ENCODE results near the gene TNFRSF1B.

The TNFRSF1B gene

GRCh38 chr1:12158357-12159092, 8.3 kb upstream of the TNFRSF1B start:
- DNase-seq = no peak

DNA sequence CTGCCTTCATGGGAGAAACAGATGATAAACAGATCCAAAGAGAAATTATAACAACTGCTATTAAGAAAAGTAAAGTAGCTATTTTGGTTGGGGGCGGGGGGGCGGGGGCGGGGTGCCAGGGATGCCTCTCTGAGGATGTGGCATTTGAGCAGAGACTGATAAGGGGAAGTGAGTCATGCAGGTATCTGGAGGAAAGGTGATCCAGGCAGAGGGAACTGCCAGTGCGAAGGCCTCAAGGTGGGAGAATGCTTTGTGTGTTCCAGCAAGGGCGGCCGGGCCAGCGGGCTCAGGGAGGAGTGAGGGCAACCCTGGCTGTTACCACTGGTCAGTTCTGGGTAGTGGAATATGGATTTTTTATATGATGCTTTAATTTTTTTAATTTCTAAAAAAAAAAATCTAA, 7.0 kb upstream of the TNFRSF1B start:
- no peak for DNase-seq

DNA sequence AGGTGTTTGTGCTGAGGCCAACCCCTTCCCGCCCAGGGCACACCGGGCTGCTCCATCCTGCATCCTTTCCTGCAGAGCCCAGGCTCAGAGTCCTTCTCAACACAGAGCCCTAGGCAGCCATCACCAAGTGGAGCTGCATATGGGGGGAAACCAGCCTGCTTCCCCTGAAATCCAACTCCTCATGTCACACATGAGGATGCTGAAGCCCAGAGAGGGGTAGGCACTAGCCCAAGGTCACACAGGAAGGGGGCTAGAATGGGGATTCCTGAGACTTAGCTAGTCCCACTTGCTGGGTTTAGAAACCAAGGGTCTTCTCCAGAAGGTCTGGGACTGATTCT, 5.5 kb upstream of the TNFRSF1B start:
- DNase-seq = no peak

- DNase-seq = peak; percentile 97
These were observed 4.9 kb upstream of the TNFRSF1B start for GRCh38 chr1:12161662-12162458.

- no peak for DNase-seq
These were observed 4.2 kb upstream of the TNFRSF1B start for GRCh38 chr1:12162459-12163137.

- DNase-seq = peak; percentile 50
These were observed 3.6 kb upstream of the TNFRSF1B start for GRCh38 chr1:12163210-12163609.

- DNase-seq = no peak
These were observed 2.6 kb upstream of the TNFRSF1B start for GRCh38 chr1:12164210-12164609.

- no peak for DNase-seq
These were observed 1.4 kb upstream of the TNFRSF1B start for GRCh38 chr1:12165342-12165741.

- peak; percentile 86 for DNase-seq
These were observed 970 bp downstream of the TNFRSF1B start for GRCh38 chr1:12167493-12168429.

DNA sequence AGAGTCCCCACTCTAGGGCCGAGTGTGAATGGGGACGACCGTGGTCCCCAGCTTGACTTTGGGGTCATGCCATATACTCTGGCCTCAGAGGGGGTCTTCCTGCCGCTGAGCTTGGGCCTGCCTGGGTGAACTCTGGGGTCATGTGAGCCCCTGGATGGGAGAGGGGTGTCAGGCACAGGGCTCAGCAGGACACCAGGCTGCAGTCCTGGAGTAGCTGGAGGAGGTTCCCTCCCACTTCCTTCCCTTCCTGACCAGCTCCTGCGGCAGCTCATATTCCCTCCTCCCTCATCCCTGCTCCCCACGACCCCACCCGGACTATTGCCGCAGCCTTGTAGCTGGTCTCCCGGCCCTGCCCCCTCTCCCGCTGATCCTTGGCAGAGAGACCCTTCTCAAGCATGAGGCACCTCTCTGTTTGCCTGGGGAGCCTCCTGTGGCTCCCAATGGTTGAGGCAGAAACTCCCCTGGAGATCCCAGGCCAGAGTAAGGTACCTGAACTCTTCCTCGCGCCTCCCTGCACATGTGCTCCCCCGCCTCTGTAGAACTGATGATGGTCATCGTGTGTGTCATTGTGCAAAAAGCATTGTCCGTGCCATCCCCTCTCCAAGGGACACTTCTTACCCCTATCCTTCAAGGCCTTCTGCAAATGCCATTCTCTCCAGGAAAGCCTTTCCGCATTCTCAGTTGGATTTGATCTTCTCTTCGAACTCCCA, 1.8 kb downstream of the TNFRSF1B start:
- DNase-seq = no peak

- DNase-seq = no peak
These were observed 2.8 kb downstream of the TNFRSF1B start for GRCh38 chr1:12169442-12170135.

DNA sequence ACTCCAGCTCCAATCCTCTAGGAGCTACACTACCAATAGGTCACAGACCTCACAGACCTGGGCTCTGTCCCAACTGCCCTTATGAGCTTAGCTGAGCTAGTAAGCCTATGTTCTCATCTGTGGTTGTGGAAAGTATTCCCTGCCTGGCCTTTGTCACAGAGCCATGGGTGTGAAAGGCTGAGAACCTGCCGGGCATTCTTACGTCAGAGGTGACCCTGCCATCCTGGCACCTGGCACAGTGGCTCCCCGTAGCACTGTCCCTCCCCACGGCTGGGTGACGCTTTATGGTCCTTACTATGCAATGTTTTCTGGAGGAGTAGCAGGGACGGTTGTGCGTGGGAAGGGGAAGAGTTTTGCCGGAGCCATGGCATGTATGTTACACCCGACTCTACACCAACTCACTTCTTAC, 3.5 kb downstream of the TNFRSF1B start:
- no peak for DNase-seq

- no peak for DNase-seq
These were observed 4.6 kb downstream of the TNFRSF1B start for GRCh38 chr1:12171206-12172041.

GRCh38 chr1:12172042-12172851, 5.5 kb downstream of the TNFRSF1B start:
- no peak for DNase-seq

DNA sequence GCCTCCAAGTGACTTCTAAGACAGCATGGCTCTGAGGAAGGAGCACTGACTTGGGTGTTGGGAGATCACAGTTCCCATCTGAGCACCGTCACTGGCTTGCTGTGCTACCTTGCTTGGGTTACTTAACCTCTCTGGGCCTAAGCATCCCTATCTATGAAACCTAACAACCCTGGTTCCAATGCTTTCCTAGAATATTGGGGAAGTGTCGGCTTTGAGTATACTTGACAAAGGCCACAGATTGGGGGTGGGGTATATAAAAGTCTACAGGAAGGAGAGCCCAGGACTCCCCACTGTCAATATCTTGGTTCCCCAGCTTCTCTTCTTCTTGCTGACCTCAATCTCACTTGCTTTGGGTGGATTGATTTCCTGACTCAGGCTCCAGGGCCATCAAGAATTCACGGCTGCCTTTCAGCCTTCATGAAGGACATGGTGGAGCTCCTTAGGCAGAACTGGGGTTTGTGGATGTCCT, 6.3 kb downstream of the TNFRSF1B start:
- no peak for DNase-seq

DNA sequence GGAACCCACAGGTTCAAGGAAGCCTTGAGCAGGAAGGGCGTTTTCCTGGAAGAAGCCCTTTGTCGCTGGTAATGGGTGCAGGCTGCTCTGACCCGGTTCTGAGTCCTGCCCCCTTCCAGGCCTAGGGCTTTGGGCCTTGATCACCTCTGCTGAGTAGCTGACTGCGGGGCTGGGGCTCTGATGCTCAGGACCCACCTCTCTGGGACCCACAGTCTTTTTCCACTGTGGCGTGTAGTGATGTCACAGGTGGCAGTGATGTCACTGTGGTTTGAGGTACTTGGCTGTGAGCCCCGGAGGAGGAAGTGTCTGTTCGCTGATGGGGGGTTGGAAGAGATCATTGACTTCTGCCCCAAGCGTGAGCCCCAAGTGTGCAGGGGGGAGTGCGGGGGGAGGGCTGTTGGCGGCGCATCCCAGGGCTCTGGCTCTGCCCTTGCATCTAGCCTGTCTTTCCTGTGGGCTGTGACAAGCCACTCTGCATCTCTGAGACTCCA, 6.9 kb downstream of the TNFRSF1B start:
- peak; percentile 62 for DNase-seq

GRCh38 chr1:12174924-12175810, 8.4 kb downstream of the TNFRSF1B start:
- DNase-seq = no peak

All from hematopoietic multipotent progenitor cell treated with erythropoietin and hydrocortisone succinate and interleukin-3 and kit ligand, for 6 days (in vitro differentiated cells).